ENCODE measurements around the gene ARR3. TPM values are rescaled to one million over a fixed set of nuclear protein-coding genes. Genes with fewer than 3 reads are reported as not detected.

The ARR3 gene
- total RNA-seq, 2 donors from 2014 or later = not detected

GRCh38 chrX:70247252-70247651, 20.9 kb upstream of the ARR3 start:
- Histone ChIP-seq H3K27me3 (no peaks in the 10 kb centered on the region), H3K4me1 (no peaks in the 10 kb centered on the region), H3K4me3 (no peak overlapping the region), H3K27ac (no peak overlapping the region), H3K9me3 (no peaks in the 10 kb centered on the region), H3K36me3 (replicated peaks in 1 of 2; ENCODE audit: insufficient read depth in 1 of 2, low read depth in 2 of 2) (no peaks in the 10 kb centered on the region)
- no peak for DNase-seq
- intact Hi-C loops (cut with DNase I) = no loop called here
- WGBS, 2 donors = 90 to 91% methylated on average over 2 of the region's 2 CpGs
- no peak for ATAC-seq
- TF ChIP-seq POLR2A (IDR thresholded peaks at IDR 0.05) (no peak), CTCF (IDR thresholded peaks at IDR 0.05) (no peak)

- H3K4me3 ChIP-seq = no peak overlapping the region
- intact Hi-C loops (cut with DNase I) = no loop called here
- H3K27me3 ChIP-seq = no peaks in the 10 kb centered on the region
- H3K27ac ChIP-seq = no peak overlapping the region
- TF ChIP-seq CTCF (IDR thresholded peaks at IDR 0.05) = no peak
- WGBS, 2 donors = 60 to 64% methylated on average over 2 of the region's 2 CpGs
- ATAC-seq = no peak
- DNase-seq = no peak
- H3K9me3 ChIP-seq = no peaks in the 10 kb centered on the region
- H3K4me1 ChIP-seq = no peaks in the 10 kb centered on the region
- H3K36me3 ChIP-seq (replicated peaks in 1 of 2; ENCODE audit: insufficient read depth in 1 of 2, low read depth in 2 of 2) = no peaks in the 10 kb centered on the region
Measured at GRCh38 chrX:70252491-70252890, 15.6 kb upstream of the ARR3 start.

- no peaks in the 10 kb centered on the region for H3K27me3 ChIP-seq
- no peak overlapping the region for H3K27ac ChIP-seq
- no peak overlapping the region for H3K4me3 ChIP-seq
- no peaks in the 10 kb centered on the region for H3K36me3 ChIP-seq (replicated peaks in 1 of 2; ENCODE audit: insufficient read depth in 1 of 2, low read depth in 2 of 2)
- ATAC-seq (no peak), DNase-seq (no peak)
- no peaks in the 10 kb centered on the region for H3K9me3 ChIP-seq
- WGBS, 2 donors = 77 to 86% methylated on average over 3 of the region's 3 CpGs
- intact Hi-C loops (cut with DNase I) = no loop called here
- H3K4me1 ChIP-seq = no peaks in the 10 kb centered on the region
- TF ChIP-seq CTCF (IDR thresholded peaks at IDR 0.05) (no peak), POLR2A (IDR thresholded peaks at IDR 0.05) (no peak)
Measured at GRCh38 chrX:70253377-70254062, 14.6 kb upstream of the ARR3 start.

GRCh38 chrX:70254063-70254400, 14.1 kb upstream of the ARR3 start:
- H3K36me3 ChIP-seq (replicated peaks in 1 of 2; ENCODE audit: insufficient read depth in 1 of 2, low read depth in 2 of 2) = no peaks in the 10 kb centered on the region
- ATAC-seq (no peak), DNase-seq (no peak)
- no peak overlapping the region for H3K4me3 ChIP-seq
- H3K27me3 ChIP-seq = no peaks in the 10 kb centered on the region
- no peak overlapping the region for H3K27ac ChIP-seq
- TF ChIP-seq POLR2A (IDR thresholded peaks at IDR 0.05) (no peak), CTCF (IDR thresholded peaks at IDR 0.05) (no peak)
- H3K4me1 ChIP-seq = no peaks in the 10 kb centered on the region
- WGBS, 2 donors = 93% methylated on average over 1 of the region's 1 CpG; no CpG with 5 or more reads in 1 of the 2 donors
- intact Hi-C loops (cut with DNase I) = no loop called here
- H3K9me3 ChIP-seq = no peaks in the 10 kb centered on the region

- no peaks in the 10 kb centered on the region for H3K4me1 ChIP-seq
- H3K36me3 ChIP-seq (replicated peaks in 1 of 2; ENCODE audit: insufficient read depth in 1 of 2, low read depth in 2 of 2) = no peaks in the 10 kb centered on the region
- intact Hi-C loops (cut with DNase I) = no loop called here
- ATAC-seq = no peak
- no peak overlapping the region for H3K4me3 ChIP-seq
- 59 to 90% methylated on average over 2 to 3 of the region's 3 CpGs for WGBS, 2 donors
- no peak overlapping the region for H3K27ac ChIP-seq
- no peaks in the 10 kb centered on the region for H3K9me3 ChIP-seq
- TF ChIP-seq POLR2A (IDR thresholded peaks at IDR 0.05) (no peak), CTCF (IDR thresholded peaks at IDR 0.05) (no peak)
- no peak for DNase-seq
- H3K27me3 ChIP-seq = no peaks in the 10 kb centered on the region
Measured at GRCh38 chrX:70254909-70255308, 13.2 kb upstream of the ARR3 start.
